ENCODE results near the gene CRACR2A. TPM values are rescaled to one million over a fixed set of nuclear protein-coding genes. Genes with fewer than 3 reads are reported as not detected.

CRACR2A gene
- total RNA-seq, 1 donor from 2014 or later, result 3.0 TPM

DNA sequence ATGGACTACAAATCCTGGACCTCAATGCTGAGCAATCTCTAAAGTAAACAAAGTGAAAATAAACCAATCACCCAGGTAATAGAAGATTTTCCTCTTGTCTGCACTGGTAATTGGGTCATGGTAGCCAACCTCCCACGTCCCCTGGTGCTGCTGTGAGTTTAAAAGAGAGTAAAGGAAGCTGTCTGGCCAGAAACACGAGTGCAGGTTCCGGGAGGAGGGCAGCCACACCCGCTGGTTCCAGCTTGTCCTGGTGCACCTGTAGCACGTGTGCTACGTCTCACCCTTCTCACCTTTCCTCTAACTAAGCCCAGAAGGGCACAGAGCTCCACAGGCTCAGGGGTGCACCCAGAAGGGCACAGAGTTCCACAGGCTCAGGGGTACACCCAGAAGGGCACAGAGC, 5.4 kb downstream of the CRACR2A start:
- H3K36me3 Mint-ChIP-seq (ENCODE audit: insufficient read depth), result no peaks in the 10 kb centered on the region
- peaks cover 35% of the 10 kb centered on the region for H3K27me3 Mint-ChIP-seq
- no peak overlapping the region for H3K4me3 Mint-ChIP-seq (ENCODE audit: low read depth)
- no peak overlapping the region for H3K27ac Mint-ChIP-seq
- no peak for DNase-seq (ENCODE audit: low spot score, unreplicated experiment)
- TF ChIP-seq, protein P1, sequence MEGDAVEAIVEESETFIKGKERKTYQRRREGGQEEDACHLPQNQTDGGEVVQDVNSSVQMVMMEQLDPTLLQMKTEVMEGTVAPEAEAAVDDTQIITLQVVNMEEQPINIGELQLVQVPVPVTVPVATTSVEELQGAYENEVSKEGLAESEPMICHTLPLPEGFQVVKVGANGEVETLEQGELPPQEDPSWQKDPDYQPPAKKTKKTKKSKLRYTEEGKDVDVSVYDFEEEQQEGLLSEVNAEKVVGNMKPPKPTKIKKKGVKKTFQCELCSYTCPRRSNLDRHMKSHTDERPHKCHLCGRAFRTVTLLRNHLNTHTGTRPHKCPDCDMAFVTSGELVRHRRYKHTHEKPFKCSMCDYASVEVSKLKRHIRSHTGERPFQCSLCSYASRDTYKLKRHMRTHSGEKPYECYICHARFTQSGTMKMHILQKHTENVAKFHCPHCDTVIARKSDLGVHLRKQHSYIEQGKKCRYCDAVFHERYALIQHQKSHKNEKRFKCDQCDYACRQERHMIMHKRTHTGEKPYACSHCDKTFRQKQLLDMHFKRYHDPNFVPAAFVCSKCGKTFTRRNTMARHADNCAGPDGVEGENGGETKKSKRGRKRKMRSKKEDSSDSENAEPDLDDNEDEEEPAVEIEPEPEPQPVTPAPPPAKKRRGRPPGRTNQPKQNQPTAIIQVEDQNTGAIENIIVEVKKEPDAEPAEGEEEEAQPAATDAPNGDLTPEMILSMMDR (IDR thresholded peaks at IDR 0.05; ENCODE audit: unreplicated experiment), result no peak
- H3K4me1 Mint-ChIP-seq (ENCODE audit: low read depth), result peaks cover 6% of the 10 kb centered on the region
- no peaks in the 10 kb centered on the region for H3K9me3 Mint-ChIP-seq (ENCODE audit: low read depth)

- no peaks in the 10 kb centered on the region for H3K4me1 Mint-ChIP-seq (ENCODE audit: low read depth)
- peaks cover 27% of the 10 kb centered on the region for H3K27me3 Mint-ChIP-seq
- no peaks in the 10 kb centered on the region for H3K9me3 Mint-ChIP-seq (ENCODE audit: low read depth)
- H3K36me3 Mint-ChIP-seq (ENCODE audit: insufficient read depth), result no peaks in the 10 kb centered on the region
- H3K27ac Mint-ChIP-seq, result no peak overlapping the region
- H3K4me3 Mint-ChIP-seq (ENCODE audit: low read depth), result no peak overlapping the region
- no peak for DNase-seq (ENCODE audit: low spot score, unreplicated experiment)
- TF ChIP-seq, protein P1 (IDR thresholded peaks at IDR 0.05; ENCODE audit: unreplicated experiment), result no peak
These were observed 6.2 kb downstream of the CRACR2A start for GRCh38 chr12:3746758-3747157.

DNA sequence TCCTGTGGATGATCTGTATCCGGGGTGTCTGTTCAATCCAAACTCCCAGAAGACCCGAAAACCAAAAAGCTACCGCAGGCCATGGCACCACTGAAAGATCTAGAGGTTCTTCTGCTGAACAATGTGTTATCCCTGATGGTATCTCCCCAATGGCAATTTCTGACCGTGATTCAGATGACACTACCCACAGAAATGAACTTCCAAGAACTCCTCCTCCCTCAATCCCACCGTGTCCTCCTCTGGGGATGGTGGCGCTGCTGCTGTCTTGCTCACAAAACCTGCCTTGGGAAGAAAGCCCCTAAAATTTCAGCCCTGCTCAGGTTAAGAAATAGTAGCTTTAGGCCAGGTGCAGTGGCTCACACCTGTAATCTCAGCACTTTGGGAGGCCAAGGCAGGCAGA, 7.8 kb downstream of the CRACR2A start:
- DNase-seq (ENCODE audit: low spot score, unreplicated experiment), result no peak

DNA sequence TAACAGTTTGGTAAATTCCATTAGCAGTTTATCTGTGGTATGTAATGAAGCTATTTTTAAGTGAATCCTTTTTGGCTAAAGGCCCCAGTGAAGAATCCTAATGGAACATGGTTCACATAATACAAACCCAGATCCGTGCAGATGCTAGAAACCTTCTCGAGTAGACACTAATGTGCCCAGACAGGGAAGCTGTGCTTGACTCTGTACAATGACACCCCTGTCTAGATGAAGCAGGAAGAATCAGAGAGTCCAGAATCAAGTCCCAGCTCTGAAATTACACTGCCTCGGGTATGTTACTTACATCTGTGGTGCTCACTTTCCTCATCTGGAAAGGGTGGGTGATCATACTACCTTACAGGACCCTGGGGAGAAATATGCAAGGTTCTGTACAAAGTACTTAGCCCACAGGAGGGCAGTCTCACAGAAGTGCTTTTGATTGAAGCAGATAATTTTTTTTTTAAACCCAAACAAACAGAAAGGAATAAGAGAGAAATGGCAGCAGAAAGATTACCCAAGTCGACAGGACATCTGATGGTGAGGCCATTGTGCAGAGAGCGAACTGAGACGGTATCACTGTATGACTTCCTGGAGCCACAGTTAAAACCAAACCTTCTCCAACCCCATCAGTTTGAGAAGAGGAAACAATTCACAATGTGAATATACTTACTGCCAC, 8.5 kb downstream of the CRACR2A start:
- Mint-ChIP-seq H3K27me3 (peaks cover 12% of the 10 kb centered on the region), H3K4me1 (ENCODE audit: low read depth) (no peaks in the 10 kb centered on the region), H3K27ac (no peak overlapping the region), H3K36me3 (ENCODE audit: insufficient read depth) (no peaks in the 10 kb centered on the region), H3K9me3 (ENCODE audit: low read depth) (no peaks in the 10 kb centered on the region), H3K4me3 (ENCODE audit: low read depth) (no peak overlapping the region)
- TF ChIP-seq, protein P1 (IDR thresholded peaks at IDR 0.05; ENCODE audit: unreplicated experiment), result no peak
- no peak for DNase-seq (ENCODE audit: low spot score, unreplicated experiment)

More for the DNA sequence above, 7.8 kb downstream of the CRACR2A start:
- Mint-ChIP-seq H3K4me3 (ENCODE audit: low read depth) (no peak overlapping the region), H3K4me1 (ENCODE audit: low read depth) (no peaks in the 10 kb centered on the region), H3K27me3 (peaks cover 15% of the 10 kb centered on the region), H3K36me3 (ENCODE audit: insufficient read depth) (no peaks in the 10 kb centered on the region), H3K27ac (no peak overlapping the region), H3K9me3 (ENCODE audit: low read depth) (no peaks in the 10 kb centered on the region)
- TF ChIP-seq, protein P1 (IDR thresholded peaks at IDR 0.05; ENCODE audit: unreplicated experiment), result no peak

GRCh38 chr12:3743803-3744202, 9.1 kb downstream of the CRACR2A start:
- peaks cover 11% of the 10 kb centered on the region for H3K27me3 Mint-ChIP-seq
- no peaks in the 10 kb centered on the region for H3K36me3 Mint-ChIP-seq (ENCODE audit: insufficient read depth)
- H3K27ac Mint-ChIP-seq, result no peak overlapping the region
- H3K9me3 Mint-ChIP-seq (ENCODE audit: low read depth), result no peaks in the 10 kb centered on the region
- no peaks in the 10 kb centered on the region for H3K4me1 Mint-ChIP-seq (ENCODE audit: low read depth)
- H3K4me3 Mint-ChIP-seq (ENCODE audit: low read depth), result no peak overlapping the region
- TF ChIP-seq, protein P1 (IDR thresholded peaks at IDR 0.05; ENCODE audit: unreplicated experiment), result no peak
- no peak for DNase-seq (ENCODE audit: low spot score, unreplicated experiment)

Data from progenitor cell of endocrine pancreas (in vitro differentiated cells).